Heart left ventricle (tissue), 16 donors: ENCODE measurements around the gene MED15. TPM values are rescaled to one million over a fixed set of nuclear protein-coding genes. Genes with fewer than 3 reads are reported as not detected.
A peak's percentile ranks its signal among the peaks of the same experiment; 100 is the strongest.

Experiments used
- ATAC-seq, 4 donors: fragments of 200-7000 bp; cut with Tn5 transposase; one replicate each; pipeline ENCODE4 v1.9.1; 2020 to 2022; ENCODE audit warnings: moderate library complexity in 4 of 4, mild to moderate bottlenecking in 3 of 4, moderate number of reproducible peaks in 1 of 4
- DNase-seq, 5 donors: peaks; one replicate each; pipeline ENCODE4 v3.0.0-alpha.2; 2020
- H3K27ac ChIP-seq, 12 donors: fragments of 200-600 bp; sonication (generic) in 4 of 12; one replicate each; pipeline versions ENCODE4 v1.5.0 to v1.8.0; 2016 to 2022; ENCODE audit warnings: mild to moderate bottlenecking in 2 of 12
- H3K27me3 ChIP-seq, 9 donors: fragments of 200-600 bp; sonication (generic) in 2 of 9; one replicate each; pipeline versions ENCODE4 v1.5.1 to v1.8.0; 2016 to 2022; ENCODE audit warnings: mild to moderate bottlenecking in 3 of 9
- H3K36me3 ChIP-seq, 9 donors: fragments of 200-600 bp; sonication (generic) in 2 of 9; one replicate each; pipeline versions ENCODE4 v1.5.0 to v1.8.0; 2018 to 2022; ENCODE audit warnings: mild to moderate bottlenecking in 2 of 9
- H3K4me1 ChIP-seq, 12 donors: fragments of 200-600 bp; sonication (generic) in 4 of 12; one replicate each; pipeline versions ENCODE4 v1.5.0 to v1.8.0; 2016 to 2022; ENCODE audit warnings: mild to moderate bottlenecking in 3 of 12
- H3K4me3 ChIP-seq, 12 donors: fragments of 200-600 bp; sonication (generic) in 4 of 12; one replicate each; pipeline versions ENCODE4 v1.5.0 to v1.8.0; 2017 to 2022; ENCODE audit warnings: mild to moderate bottlenecking in 9 of 12, moderate library complexity in 4 of 12
- H3K9me3 ChIP-seq, 12 donors: fragments of 200-600 bp; sonication (generic) in 4 of 12; one replicate each; pipeline versions ENCODE4 v1.5.0 to v1.8.0; 2016 to 2022; ENCODE audit warnings: mild to moderate bottlenecking in 1 of 12
- CTCF ChIP-seq, 12 donors: fragments of 200-600 bp; sonication (generic) in 4 of 12; IDR thresholded peaks; one replicate each; pipeline versions ENCODE4 v1.5.0 to v1.8.0; 2018 to 2022; ENCODE audit warnings: antibody characterized with exemption in 12 of 12, mild to moderate bottlenecking in 5 of 12
- POLR2A ChIP-seq, 2 donors: fragments of 450-650 bp; IDR thresholded peaks; one replicate each; pipeline ENCODE4 v1.6.1; 2017; ENCODE audit warnings: antibody characterized with exemption in 2 of 2, mild to moderate bottlenecking in 2 of 2, moderate library complexity in 2 of 2
- WGBS, 4 donors: extraction: QIAGEN DNeasy Blood & Tissue Kit in 2 of 4; methylation state at CpG; one replicate each; pipeline versions ENCODE4 v1.1.5 to v1.1.7; 2013 to 2018; 5-methylcytosine and 5-hydroxymethylcytosine counted together
- intact Hi-C, 10 donors: fragments of 100-400 bp; cut with DNase I; formaldehyde crosslinking; loops; one replicate each; pipeline versions ENCODE4 v1.11.1 to v1.14.2; 2022
- long read RNA-seq, 3 donors: library from polyadenylated mRNA; unstranded; transcript quantifications; one replicate each; pipeline ENCODE4 v2.0.0, GENCODE V29; 2020 to 2021
- polyA plus RNA-seq, 2 donors: library from polyadenylated mRNA; stranded (reverse); fragments of 200-250 nt; gene quantifications; one replicate each; pipeline ENCODE4 v1.2.3, GENCODE V29; 2013
- total RNA-seq, 9 donors: library from RNA; depleted of rRNA in 2 of 9; stranded (reverse); fragments of >200 nt in 2 of 9; fragmentation: NEBNext Ultra II Directional in 3 of 9; extraction: Animal tissue kit (Norgen Biotek cat#: 25700) in 3 of 9; gene quantifications; one replicate each; pipeline versions ENCODE4 v1.1.0 to v1.2.4, GENCODE V29; 2016 to 2023
- donor health status: ischemic (EF 13 %, LVEDD 7.1; RV severe dilation, severe dysfunction).
- donor health status: healthy with polysubstance abuse.
- donor health status: DM: no; HTN: yes; CAD: no.
- donor health status: DM: no; HTN: no; CAD: no.
- donor health status: ischemic (EF 25% LVEDD 6.9; RV normal size, moderate dysfunction).
- donor health status: ischemic (EF 25% LVEDD 5.7; RV mildly dilated, moderate dysfunction).
- donor health status: healthy.
- donor health status: DM: yes; HTN: yes; CAD: no.
- donor health status: ischemic (EF 35%, LVEDD 5.7; RV mildly dilated, moderate dysfunction).
- donor health status: nonischemic (EF 11% LVEDD 7.7; RV severe dilation, severe dysfunction).
- donor health status: DM: yes; HTN: yes; CAD: no.
- donor health status: PGD.
- donor health status: ischemic (EF 29% LVEDD 5.4; RV normal size, mild dysfunction).
- donor health status: nonischemic (EF 23%, LVEDD 6.1; RV moderate dilation, normal function).

The MED15 gene
- total RNA-seq (10 to 100 TPM; 27.9 to 78.3 (median 43.0) TPM), polyA plus RNA-seq (10 to 100 TPM; 29.1 to 42.6 TPM)
- long read RNA-seq, donor 1, transcript MED15-202 (17 exons, 3,252 nt), result major isoform, 5 of 30 reads
- long read RNA-seq, donor 1, partial matches to known transcripts, result 15 of 30 reads
- long read RNA-seq, donor 1, other reads (novel, unspliced or antisense), result 5 of 30 reads
- long read RNA-seq, donor 2, transcript MED15-202 (17 exons, 3,252 nt), result major isoform, 6 of 46 reads
- long read RNA-seq, donor 2, partial matches to known transcripts, result 24 of 46 reads
- long read RNA-seq, donor 2, other reads (novel, unspliced or antisense), result 12 of 46 reads
- long read RNA-seq, donor 3, transcript MED15-202 (17 exons, 3,252 nt), result major isoform, 8 of 45 reads
- long read RNA-seq, donor 3, partial matches to known transcripts, result 25 of 45 reads
- long read RNA-seq, donor 3, other reads (novel, unspliced or antisense), result 8 of 45 reads

- Histone ChIP-seq H3K9me3 (no peaks in the 10 kb centered on the region), H3K4me1 (peaks cover 0 to 48% (median 37%) of the 10 kb centered on the region in 12 donors), H3K4me3 (peak within 1 kb of the TSS; percentile 58 to 97 (median 82)), H3K36me3 (peaks cover 0 to 5% (median 0%) of the 10 kb centered on the region in 9 donors), H3K27me3 (no peaks in the 10 kb centered on the region), H3K27ac (peak within 1 kb of the TSS; percentile 77 to 97 (median 94))
- intact Hi-C loops, result loop anchor here in 4 of 10 donors (5.0 to 10.0 kb wide), 4 partner anchors 45 to 197 kb away; no protein-coding TSS in a partner anchor
- ATAC-seq (peak; percentile 90 to 94 (median 94)), DNase-seq (peak; percentile 92 to 95 (median 93))
- peak; percentile 37 to 82 for TF ChIP-seq POLR2A (IDR thresholded peaks at IDR 0.05)
- TF ChIP-seq CTCF (IDR thresholded peaks at IDR 0.05), result no peak
- WGBS, 4 donors, result 0 to 1% (median 1%) methylated on average over 31 to 58 of the region's 58 CpGs
Observed at GRCh38 chr22:20507253-20508066, at the start of gene MED15. TSS of gene MED15 (plus strand) at chr22:20507610. CDS start at chr22:20507679, 69 bp downstream.

GRCh38 chr22:20458530-20459151, 48.8 kb upstream of the MED15 start:
- Histone ChIP-seq H3K27me3 (no peaks in the 10 kb centered on the region), H3K4me3 (no peak overlapping the region), H3K4me1 (peaks cover 0 to 26% (median 6%) of the 10 kb centered on the region in 12 donors), H3K9me3 (no peaks in the 10 kb centered on the region), H3K27ac (no peak overlapping the region), H3K36me3 (peaks cover 0 to 48% (median 21%) of the 10 kb centered on the region in 9 donors)
- WGBS, 4 donors, result 72 to 94% (median 74%) methylated on average over 6 to 8 of the region's 8 CpGs
- intact Hi-C loops, result no loop called here
- ATAC-seq, result peak in 1 of 4 donors; percentile 9
- TF ChIP-seq POLR2A (IDR thresholded peaks at IDR 0.05) (no peak), CTCF (IDR thresholded peaks at IDR 0.05) (no peak)
- DNase-seq, result peak in 1 of 5 donors; percentile 42

GRCh38 chr22:20459152-20459542, 48.3 kb upstream of the MED15 start:
- no peak for ATAC-seq
- intact Hi-C loops, result no loop called here
- WGBS, 4 donors, result 89 to 98% (median 92%) methylated on average over 3 of the region's 3 CpGs

More at GRCh38 chr22:20459152-20459542, 48.3 kb upstream of the MED15 start:
- H3K36me3 ChIP-seq, result peaks cover 0 to 49% (median 22%) of the 10 kb centered on the region in 9 donors
- no peaks in the 10 kb centered on the region for H3K9me3 ChIP-seq
- peak in 1 of 5 donors; percentile 7 for DNase-seq
- H3K4me3 ChIP-seq, result no peak overlapping the region
- H3K27ac ChIP-seq, result no peak overlapping the region
- TF ChIP-seq CTCF (IDR thresholded peaks at IDR 0.05) (no peak), POLR2A (IDR thresholded peaks at IDR 0.05) (no peak)
- peaks cover 0 to 28% (median 8%) of the 10 kb centered on the region in 12 donors for H3K4me1 ChIP-seq
- no peaks in the 10 kb centered on the region for H3K27me3 ChIP-seq
